Ecto neural progenitor cell (in vitro differentiated cells): ENCODE results near the gene ICAM3.
A peak's percentile ranks its signal among the peaks of the same experiment; 100 is the strongest.
"Not testable (repeated sequence)": the region's sequence is repeated elsewhere in the genome, so short reads cannot be mapped to it uniquely, and the experiment has no call there.

Experiments
- DNase-seq: peaks from one replicate; pipeline ENCODE4 v3.0.0-alpha.2; 2018; ENCODE audit warnings: low spot score

The ICAM3 gene, protein sequence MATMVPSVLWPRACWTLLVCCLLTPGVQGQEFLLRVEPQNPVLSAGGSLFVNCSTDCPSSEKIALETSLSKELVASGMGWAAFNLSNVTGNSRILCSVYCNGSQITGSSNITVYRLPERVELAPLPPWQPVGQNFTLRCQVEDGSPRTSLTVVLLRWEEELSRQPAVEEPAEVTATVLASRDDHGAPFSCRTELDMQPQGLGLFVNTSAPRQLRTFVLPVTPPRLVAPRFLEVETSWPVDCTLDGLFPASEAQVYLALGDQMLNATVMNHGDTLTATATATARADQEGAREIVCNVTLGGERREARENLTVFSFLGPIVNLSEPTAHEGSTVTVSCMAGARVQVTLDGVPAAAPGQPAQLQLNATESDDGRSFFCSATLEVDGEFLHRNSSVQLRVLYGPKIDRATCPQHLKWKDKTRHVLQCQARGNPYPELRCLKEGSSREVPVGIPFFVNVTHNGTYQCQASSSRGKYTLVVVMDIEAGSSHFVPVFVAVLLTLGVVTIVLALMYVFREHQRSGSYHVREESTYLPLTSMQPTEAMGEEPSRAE

DNA sequence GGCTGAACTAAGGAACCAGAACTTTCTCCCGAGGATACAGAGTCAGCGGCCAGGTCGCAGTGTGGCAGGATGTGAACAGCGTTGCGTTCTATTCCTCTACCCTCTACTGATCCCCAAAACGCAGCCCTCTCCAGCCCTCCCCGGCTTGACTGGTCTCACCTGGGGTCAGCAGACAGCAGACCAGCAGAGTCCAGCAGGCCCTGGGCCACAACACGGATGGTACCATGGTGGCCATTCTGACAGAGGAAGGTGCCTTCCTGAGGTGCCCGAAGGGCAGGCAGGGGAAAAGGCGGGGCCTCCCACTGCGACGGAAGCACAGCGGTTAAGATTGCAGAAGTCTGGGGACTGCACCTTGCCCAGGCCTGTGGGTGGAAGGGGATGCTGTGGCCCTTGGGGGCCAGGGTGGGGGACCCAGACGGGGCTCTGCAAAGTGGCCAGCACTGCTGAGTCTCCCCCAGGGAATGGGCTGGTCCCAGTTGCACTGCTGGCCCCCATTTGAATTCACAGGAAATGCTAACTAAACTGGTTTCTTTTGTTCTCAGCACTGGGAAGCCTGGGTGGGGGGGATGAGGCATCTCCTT lies at the start of gene ICAM3:
Gene ICAM3 (minus strand): TSS at position 245 of the 581 bp plus-strand sequence. CDS start 10 bp downstream, at position 235.
- DNase-seq = no peak

DNA sequence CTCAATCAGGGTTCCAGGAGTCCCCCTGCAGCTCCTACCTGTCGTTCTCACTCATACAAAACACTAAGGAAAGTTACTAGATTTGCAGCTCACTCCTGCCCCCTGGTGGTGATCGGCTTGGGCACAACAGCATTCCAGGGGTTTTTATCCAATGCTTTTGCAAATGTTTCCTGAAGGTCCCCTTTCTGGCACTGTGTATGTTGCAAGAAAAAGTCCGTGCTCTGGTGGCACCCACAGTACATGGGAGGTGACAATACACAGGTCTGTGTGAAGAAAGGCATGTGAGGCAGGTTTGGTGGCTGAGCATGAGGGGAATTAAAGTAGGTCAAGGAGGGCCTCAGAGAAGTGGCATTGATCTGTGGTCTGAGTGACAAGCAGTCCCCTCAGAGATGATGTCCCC lies 49.5 kb upstream of the ICAM3 start:
- peak; percentile 91 for DNase-seq

DNA sequence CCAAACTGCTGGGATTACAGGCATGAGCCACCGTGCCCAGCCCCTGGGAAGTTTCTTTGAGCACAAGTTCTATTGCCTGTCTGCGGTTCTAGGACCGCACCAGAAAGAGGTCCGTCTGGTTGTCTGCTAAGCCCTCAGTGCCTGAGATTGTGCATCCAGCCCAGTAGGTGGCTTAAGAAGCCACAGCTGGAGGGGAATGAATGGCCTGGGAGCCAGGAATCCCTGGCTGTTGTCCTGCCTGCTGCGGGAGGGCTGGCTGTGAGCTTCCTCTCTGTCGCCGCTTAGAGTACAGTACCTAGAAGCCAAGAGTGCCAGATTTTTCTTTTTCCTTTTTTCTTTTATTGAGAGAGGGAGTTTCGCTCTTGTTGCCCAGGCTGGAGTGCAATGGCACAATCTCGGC lies 45.2 kb upstream of the ICAM3 start:
- DNase-seq = no peak

DNA sequence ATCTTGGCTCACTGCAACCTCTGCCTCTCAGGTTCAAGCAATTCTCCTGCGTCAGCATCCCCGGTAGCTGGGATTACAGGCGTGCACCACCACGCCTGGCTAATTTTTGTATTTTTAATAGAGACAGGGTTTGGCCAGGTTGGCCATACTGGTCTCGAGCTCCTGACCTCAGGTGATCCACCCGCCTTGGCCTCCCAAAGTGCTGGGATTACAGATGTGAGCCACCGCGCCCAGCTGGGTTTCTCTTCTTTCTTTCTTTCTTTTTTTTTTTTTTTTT lies 43.7 kb upstream of the ICAM3 start:
- not testable (repeated sequence) for DNase-seq

DNA sequence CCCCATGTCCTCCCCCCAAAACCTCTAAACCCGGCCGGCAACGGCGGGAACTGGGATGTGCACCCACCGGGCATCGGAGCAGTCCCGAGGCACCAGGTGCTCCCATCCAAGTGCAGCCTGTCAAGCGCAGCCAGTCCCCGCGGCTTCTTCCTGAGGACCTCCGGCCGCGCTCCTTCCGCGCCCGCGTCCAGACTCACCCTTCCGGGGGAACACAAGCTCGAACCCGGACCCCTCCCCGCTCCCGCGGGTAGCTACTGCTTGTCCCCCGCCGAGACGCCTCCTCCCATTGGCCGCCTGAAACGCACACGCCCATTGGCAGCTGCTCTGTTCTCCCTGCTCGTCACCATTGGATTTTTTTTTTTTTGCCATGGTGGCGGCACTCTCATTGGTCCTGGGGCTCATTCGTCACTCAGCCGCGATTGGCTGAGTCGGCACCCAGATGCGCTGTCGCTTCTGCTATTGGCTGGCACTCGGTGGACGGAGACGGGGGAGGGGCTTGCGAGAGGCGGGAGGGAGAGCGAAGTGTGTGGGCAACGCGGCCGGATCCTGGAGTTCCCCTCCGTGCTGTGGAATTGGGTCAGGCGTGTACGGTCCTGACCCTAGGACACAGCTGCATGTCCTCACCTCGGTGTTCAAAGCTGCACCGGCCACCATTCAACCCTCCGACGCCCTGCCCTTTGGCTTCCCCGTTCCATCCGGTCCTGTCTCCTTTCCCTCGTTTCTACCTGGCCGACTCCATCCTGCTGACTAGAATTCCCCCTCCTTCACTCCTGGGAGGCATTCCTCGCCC lies 41.1 kb upstream of the ICAM3 start, which contains the start of gene TYK2:
Gene TYK2 (minus strand): TSS at position 260 of the 790 bp plus-strand sequence. CDS start 2,166 bp downstream, outside the sequence.
- peak; percentile 98 for DNase-seq

DNA sequence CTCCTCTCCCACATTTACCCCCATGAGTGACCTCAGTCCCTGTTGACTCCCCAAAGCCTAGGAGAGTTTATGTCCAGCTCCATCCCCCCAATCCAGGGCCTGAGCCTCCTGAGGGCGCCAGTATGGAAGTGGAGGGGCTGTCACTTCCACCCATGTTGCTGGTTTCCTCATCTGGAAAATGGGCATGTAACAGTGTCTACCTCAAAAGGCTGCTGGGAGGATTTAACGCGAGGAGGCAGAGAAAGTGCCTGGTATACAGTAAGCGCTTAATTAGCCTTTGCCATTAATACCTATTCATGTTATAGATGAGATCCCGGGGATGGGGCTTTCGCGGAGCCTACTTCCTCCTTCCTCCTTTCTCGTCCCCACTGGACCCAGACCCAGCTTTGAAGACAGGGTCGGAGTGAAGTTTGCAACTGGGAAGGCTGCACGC lies 40.5 kb upstream of the ICAM3 start:
- DNase-seq = no peak

DNA sequence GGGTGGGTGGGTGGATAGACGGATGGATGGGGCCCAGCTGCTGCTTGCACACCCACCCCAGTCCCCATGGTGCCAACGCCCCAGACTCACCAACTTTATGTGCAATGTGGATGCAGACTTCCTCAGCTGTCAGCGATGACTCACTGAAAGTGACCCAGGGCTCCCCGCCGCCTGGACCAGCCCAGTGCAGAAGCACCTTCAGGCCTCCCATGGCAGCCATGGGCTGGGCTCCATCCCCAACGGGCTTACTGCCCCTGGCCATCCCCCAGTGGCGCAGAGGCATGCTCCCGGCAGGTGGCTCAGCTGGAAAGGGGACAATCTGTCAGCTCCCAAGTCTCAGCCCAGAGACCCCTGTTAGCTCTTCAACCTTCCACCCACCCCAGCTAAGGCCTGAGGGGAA lies 38.7 kb upstream of the ICAM3 start:
- no peak for DNase-seq

DNA sequence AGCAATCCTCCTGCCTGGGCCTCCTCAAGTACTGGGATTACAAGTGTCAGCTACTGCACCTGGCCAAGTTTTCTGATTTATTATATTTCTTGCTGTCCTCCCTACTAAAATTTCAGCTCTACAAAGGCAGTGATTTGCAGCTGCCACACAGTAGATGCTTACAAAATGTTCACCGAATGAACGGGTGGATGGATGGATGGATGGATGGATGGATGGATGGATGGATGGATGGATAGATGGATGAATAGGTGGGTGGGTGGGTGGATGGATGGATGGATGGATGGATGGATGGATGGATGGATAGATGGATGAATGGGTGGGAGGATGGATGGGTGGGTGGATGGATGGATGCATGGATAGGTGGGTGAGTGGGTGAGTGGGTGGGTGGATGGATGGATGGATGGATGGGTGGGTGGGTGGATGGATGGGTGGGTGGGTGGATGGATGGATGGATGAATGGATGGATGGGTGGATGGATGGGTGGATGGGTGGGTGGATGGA lies 37.8 kb upstream of the ICAM3 start:
- not testable (repeated sequence) for DNase-seq

DNA sequence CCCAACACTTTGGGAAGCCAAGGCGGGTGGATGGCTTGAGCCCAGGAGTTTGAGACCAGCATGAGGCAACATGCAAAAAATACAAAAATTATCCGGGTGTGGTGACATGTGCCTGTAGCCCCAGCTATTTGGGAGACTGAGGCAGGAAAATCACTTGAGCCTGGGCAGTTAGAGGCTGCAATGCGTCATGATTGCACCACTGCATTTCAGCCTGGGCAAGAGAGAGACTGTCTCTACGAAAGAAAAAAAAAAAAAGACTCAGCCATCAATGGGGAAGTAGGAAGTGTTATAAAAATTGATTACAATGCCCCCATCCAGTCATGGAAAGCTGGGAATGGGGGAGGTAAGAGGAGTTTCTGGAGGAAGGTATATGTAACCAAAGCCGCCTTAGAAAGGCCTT lies 35.5 kb upstream of the ICAM3 start:
- no peak for DNase-seq

DNA sequence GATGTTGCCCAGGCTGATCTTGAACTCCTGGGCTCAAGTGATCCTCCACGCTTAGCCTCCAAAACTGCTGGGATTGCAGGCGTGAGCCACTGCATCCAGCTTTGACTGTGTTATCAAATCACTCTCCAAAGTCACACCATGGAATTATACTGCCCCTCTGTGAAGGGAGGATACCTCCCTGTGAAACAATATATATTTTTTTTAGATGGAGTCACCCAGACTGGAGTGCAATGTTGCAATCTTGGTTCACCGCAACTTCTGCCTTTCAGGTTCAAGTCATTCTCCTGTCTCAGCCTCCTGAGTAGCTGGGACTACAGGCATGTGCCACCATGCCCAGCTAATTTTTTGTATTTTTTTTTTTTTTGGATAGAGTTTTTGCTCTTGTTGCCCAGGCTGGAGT lies 33.3 kb upstream of the ICAM3 start:
- no peak for DNase-seq

DNA sequence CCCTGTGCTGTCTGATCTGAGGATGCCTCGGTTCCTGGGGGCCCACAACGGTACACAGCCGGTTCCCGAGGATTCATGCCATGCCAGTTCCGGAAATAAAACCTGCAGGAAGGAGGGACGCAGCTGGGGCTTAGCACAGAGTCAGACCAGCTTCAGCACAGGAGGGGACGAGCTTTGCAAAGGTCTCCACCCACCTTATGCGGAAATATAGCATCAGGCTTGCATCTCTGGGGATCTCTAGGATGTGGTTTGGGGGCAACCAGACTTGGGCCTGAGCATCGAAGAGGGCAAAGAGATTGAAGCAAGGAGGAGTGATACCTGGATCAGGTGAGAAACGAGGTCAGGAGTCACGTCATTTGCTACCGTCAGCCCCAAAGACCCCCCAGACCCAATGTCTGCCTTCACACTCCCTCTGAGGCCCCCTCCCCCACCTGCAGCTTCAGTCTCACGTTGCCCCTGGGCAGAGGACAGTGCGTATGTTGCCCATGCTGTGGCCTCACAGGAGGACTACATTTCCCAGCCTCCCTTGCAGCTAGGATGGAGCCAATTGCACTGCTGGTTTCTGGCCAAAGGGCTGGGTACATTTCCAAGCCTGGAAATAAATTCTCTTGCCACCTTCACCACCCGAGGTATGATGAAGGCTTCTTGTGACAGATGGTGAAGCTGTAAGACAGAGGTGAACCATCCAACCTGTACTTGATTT lies 28.8 kb upstream of the ICAM3 start:
- no peak for DNase-seq

DNA sequence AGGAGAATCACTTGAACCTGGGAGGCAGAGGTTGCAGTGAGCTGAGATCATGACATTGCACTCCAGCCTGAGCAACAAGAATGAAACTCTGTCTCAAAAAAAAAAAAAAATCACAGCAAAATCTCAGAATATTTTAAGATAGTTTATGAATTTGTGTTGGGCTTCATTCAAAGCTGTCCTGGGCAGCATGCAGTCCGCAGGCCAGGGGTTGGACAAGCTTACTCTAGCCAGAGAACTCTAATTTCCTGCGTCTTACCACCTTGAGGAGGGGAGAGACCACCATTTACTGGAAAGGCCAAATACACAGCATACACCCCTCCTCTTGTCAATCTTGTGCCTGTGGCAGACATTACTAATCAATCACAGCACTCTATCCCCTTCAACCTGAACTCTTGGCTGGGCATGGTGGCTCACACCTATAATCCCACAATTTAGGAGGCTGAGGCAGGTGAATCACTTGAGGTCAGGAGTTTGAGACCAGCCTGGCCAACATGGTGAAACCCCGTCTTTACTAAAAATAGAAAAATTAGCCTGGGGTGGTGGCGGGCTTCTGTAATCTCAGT lies 27.6 kb upstream of the ICAM3 start:
- not testable (repeated sequence) for DNase-seq

DNA sequence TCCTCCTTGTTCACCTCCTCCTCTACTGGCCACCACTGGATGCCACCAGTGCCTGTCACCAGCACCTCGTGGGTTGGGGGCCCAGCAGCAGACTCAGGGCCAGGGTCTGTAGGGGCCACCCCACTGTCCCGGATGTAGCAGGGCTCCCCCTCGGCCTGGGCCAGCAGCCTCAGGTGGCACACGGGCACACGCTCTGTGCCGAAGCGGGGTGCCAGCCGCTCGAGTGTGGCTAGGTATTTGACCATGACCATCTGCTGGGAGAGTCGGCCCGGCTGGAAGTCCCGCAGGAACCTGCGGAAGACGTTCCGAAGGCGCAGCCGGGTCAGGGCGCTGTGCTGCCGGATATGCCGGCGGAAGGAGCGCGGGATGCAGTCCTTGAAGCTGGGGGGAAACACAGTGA lies 26.1 kb upstream of the ICAM3 start:
- DNase-seq = no peak

DNA sequence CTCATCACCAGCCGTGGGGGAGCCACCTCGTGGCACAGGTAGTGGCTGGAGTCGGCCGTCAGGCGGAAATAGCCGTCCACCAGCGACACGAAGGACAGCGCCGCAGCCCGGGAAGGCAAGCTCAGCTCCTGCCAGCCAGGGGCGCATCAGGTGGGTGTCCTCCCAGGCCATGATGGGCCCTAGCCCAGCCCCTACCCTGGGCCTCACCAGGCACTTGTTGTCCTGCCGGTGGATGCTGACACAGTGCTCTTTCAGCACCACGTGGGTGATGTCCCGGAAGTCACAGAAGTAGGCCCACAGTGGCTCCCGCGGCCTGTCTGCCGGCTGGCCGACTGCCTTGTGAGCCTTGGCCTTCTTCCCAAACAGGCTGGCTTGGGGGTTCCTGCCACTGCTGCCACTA lies 25.2 kb upstream of the ICAM3 start:
- no peak for DNase-seq

DNA sequence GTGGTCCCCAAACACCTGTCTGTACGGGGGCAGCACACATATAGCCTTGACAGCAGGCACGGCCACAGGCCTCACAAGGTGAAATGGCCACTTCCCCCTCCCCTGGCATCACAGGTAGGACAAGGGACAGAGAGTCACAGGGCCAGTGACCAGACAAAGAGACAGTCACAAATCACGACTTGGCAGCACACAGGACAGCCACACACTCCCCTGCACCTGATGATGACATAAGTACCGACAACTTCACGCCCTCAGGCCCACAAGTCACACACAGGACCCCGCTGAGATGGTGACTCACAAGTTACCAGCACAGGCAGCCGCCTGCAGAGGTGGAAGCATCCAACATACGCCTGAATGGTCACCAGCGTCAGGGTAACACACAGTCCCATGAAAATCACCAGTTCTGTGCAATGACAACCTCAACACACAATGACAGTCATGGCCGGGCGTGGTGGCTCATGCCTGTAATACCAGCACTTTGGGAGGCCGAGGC lies 24.4 kb upstream of the ICAM3 start:
- no peak for DNase-seq

DNA sequence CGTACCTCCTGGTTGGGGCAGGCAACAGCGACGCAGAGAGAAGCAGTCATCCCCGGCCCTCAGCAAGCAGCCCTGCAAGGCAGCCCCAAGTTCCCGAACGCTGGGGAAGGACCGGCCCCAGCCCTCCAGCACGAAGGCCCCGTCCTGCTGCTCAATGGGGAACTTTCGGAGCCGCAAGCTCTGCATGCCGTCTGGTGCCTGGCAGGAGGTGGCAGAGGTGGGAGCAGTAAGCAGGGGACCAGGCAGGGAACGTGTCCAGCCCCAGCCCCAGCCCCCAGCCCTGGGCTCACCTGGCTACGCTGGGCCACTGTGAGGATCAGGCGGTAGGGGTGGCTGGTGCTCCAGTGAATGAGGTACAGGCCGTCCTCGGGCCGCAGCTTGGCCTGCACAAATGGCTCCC lies 22.8 kb upstream of the ICAM3 start:
- no peak for DNase-seq

DNA sequence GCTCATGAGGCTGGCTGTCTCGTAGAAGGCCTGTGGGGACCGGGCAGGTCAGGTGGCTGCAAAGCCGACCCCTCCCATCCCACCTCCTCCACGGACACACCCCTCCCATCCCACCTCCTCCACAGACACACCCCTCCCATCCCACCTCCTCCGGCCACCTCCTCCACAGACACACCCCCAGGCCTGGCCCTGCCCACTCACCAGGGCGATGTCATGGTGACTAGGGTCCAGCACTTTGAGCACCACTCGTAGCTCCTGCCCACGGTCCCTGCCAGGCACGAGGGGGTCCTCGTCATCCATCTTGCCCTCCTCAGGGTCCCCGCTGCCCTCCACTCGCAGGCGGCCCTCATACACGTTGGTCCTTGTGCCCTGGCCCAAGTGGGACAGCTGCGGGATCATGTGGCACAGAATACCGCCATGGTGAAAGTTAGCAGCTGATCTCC lies 22.2 kb upstream of the ICAM3 start:
- no peak for DNase-seq

DNA sequence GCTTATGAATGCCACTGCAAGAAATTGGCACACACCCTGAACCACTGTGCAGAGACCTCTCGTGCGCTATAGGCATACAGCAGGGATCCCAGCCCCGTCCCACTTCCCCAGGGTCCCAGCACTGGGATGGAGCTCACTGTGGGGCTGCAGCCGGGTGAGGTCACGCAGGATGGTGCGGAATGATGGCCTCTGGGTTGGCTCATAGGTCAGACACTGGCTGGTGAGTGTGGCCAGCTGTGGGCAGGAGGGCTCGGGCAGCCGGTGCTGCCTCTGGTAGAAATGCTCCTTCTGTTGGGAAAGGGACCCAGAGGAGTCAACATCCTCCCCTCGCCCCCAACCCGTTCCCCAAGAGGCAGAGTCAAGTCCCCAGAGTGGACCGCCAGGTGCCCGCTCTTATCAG lies 17.0 kb upstream of the ICAM3 start:
- DNase-seq = no peak

DNA sequence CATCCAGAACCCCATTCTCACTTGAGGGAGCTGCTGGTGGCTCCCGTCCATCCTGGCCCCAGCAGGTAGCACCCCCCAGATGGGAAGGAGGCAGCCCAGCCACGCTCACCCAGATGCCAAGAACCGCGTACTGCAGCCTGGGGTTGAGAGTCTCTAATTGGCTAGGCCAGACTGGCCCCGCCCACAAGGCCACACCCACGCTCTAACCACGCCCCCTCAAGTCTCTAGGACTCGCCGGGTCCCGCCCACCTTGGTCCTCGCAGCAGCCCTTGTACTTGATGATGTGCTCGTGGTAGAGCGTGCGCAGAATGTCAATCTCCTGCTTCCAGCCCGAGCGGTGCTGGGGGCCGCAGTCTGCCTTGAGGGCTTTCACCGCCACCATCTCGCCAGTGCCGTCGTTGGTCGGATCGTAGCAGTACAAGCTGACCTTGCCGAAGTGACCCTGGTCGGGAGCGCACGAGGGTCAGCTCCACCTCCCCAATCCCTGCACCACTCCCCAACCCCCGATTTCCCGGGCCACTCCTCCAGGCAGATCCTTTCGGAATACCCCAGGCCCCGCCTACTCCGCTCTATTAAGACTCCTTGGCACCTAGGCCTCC lies 14.5 kb upstream of the ICAM3 start:
- DNase-seq = peak; percentile 95

DNA sequence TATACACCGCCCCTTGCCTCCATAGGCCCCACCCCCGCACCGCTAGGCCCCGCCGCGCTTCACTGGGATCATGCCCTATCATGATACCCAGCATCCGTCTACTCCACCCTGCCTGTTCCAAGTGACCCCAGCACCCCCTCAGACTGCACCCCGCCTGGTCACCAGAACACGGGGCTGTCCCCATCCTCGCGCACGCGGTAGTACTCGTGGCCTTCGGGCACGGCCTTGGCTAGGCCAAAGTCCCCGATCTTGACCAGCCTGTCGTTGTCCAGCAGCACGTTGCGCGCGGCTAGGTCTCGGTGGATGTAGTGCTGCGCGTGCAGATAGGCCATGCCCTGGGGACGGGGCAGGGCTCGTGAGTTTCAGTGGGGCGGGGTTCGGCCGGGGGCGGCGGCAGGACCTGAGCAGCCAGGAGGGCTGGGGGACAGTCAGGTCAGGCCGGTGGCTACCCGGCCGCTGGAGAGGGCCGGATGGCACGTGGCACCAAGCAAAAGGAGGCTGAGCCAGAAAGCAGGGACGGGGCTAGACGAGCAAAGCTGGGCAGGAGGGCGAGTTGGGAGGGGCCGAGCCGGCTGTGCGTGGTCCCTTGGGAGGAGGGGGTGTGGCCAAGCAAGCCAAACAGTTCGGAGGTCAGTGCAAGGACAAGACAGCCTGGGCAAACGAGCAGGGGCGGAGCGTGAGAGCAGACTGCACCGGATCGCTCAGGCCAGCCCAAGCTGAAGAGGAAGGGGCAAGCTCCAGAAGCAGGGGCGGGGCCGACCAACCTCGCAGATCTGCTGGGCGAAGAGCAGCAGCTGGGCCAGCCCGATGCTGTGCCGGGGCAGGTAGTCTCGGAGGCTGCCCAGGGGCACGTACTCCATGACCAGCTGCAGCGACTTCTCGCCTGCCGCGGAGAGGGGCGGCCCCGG lies 13.6 kb upstream of the ICAM3 start:
- DNase-seq = peak; percentile 92
